ENCODE results near the gene SPRING1. TPM values are rescaled to one million over a fixed set of nuclear protein-coding genes. Genes with fewer than 3 reads are reported as not detected.

Gene SPRING1
- total and polyA plus RNA-seq, 2 of the 13 experiments (the other 11 are each of a cell fraction or from before 2014, with no cell fraction given) = 20.0 to 51.8 TPM

DNA sequence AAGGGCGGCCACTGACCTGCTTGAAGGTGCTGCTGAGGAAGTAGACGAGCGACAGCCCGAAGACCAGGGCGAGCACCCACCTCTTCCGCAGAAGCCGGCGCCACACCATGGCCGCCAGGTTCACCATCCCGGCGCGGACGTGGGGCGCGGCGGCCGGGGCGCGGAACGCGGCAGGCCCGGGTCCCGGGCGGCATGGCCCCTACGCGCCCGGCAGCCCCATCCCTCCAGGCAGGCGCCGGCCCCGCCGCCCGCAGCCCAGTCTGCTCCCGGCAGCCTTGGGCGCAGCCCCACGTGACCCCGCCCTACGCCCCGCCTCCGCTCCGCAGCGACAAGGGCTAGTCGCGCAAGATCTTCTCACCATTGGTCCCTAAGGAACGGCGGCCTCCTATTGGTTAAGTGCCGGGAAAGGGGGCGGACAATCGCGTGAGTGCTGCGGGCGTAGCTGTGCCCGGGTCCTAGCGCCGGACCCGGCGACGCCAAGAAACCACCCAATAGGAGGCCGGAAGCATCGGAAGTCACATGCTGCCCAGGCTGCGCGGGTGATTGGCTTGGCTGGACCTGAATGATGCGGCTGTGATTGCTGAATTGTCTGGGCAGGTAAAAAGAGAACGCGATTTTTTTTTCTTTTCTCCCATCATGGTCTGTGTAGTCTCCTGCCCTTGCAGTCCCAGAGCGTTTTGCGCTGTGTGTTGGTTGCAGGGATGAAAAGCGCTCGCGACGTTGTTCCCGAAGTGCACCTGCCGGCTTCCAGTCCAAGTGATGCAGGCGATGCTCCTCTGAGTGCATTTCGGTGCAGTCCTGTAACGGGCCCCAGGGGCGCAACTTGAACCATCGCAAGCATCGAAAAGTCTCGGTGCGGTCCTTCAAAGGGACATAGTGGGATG lies at the start of gene SPRING1, which contains the start of gene RNFT2 (continued):
- TF ChIP-seq, protein P1, sequence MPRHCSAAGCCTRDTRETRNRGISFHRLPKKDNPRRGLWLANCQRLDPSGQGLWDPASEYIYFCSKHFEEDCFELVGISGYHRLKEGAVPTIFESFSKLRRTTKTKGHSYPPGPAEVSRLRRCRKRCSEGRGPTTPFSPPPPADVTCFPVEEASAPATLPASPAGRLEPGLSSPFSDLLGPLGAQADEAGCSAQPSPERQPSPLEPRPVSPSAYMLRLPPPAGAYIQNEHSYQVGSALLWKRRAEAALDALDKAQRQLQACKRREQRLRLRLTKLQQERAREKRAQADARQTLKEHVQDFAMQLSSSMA (CRISPR knock-in tag; IDR thresholded peaks at IDR 0.05) = no peak
- TF ChIP-seq ZKSCAN8 (CRISPR knock-in tag; IDR thresholded peaks at IDR 0.05; ENCODE audit: borderline replicate concordance) (no peak; the same call in 1 of the 2 replicates), ZNF136 (CRISPR knock-in tag; IDR thresholded peaks at IDR 0.05; ENCODE audit: low read depth) (no peak), ZNF431 (CRISPR knock-in tag; IDR thresholded peaks at IDR 0.05; ENCODE audit: borderline replicate concordance, low read depth) (0 out of 2 replicates have a peak, but pooled peaks have one; percentile 59), ZNF644 (CRISPR knock-in tag; IDR thresholded peaks at IDR 0.05; ENCODE audit: low read depth) (no peak), ZNF251 (CRISPR knock-in tag; IDR thresholded peaks at IDR 0.05) (no peak), IKZF1 (IDR thresholded peaks at IDR 0.05) (no peak), SNAPC5 (CRISPR knock-in tag; IDR thresholded peaks at IDR 0.05; ENCODE audit: borderline replicate concordance) (no peak), GPBP1L1 (CRISPR knock-in tag; IDR thresholded peaks at IDR 0.05) (no peak), GZF1 (CRISPR knock-in tag; IDR thresholded peaks at IDR 0.05) (no peak), ZNF34 (CRISPR knock-in tag; IDR thresholded peaks at IDR 0.05; ENCODE audit: borderline replicate concordance) (no peak), HINFP (CRISPR knock-in tag; IDR thresholded peaks at IDR 0.05; ENCODE audit: low read depth) (no peak), ZNF567 (CRISPR knock-in tag; IDR thresholded peaks at IDR 0.05; ENCODE audit: borderline replicate concordance) (no peak), MATR3 (CRISPR knock-in tag; IDR thresholded peaks at IDR 0.05) (no peak), ASH2L (IDR thresholded peaks at IDR 0.05; ENCODE audit: insufficient read length, low read depth, low read length) (peak; percentile 54), PRPF4 (IDR thresholded peaks at IDR 0.05; ENCODE audit: low read depth, low read length, poor library complexity, severe bottlenecking) (no peak), CCDC6 (CRISPR knock-in tag; IDR thresholded peaks at IDR 0.05) (no peak), YEATS2 (CRISPR knock-in tag; IDR thresholded peaks at IDR 0.05; ENCODE audit: borderline replicate concordance) (peak; percentile 94)
- TF ChIP-seq, protein P2, sequence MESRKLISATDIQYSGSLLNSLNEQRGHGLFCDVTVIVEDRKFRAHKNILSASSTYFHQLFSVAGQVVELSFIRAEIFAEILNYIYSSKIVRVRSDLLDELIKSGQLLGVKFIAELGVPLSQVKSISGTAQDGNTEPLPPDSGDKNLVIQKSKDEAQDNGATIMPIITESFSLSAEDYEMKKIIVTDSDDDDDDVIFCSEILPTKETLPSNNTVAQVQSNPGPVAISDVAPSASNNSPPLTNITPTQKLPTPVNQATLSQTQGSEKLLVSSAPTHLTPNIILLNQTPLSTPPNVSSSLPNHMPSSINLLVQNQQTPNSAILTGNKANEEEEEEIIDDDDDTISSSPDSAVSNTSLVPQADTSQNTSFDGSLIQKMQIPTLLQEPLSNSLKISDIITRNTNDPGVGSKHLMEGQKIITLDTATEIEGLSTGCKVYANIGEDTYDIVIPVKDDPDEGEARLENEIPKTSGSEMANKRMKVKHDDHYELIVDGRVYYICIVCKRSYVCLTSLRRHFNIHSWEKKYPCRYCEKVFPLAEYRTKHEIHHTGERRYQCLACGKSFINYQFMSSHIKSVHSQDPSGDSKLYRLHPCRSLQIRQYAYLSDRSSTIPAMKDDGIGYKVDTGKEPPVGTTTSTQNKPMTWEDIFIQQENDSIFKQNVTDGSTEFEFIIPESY (CRISPR knock-in tag; IDR thresholded peaks at IDR 0.05) = no peak
- TF ChIP-seq, protein P3, sequence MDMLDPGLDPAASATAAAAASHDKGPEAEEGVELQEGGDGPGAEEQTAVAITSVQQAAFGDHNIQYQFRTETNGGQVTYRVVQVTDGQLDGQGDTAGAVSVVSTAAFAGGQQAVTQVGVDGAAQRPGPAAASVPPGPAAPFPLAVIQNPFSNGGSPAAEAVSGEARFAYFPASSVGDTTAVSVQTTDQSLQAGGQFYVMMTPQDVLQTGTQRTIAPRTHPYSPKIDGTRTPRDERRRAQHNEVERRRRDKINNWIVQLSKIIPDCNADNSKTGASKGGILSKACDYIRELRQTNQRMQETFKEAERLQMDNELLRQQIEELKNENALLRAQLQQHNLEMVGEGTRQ (IDR thresholded peaks at IDR 0.05; ENCODE audit: low read depth, low read length) = peak; percentile 86
- TF ChIP-seq, protein P3 (CRISPR knock-in tag; IDR thresholded peaks at IDR 0.05; ENCODE audit: borderline replicate concordance) = peak; percentile 97; the same call in 1 of the 2 replicates

Measured in HepG2 (cell line).